Activated naive CD4-positive, alpha-beta T cell treated with Interleukin-2 at 50 U/mL for 16 hours (primary cell): ENCODE data around the gene MAP7.
"Not testable (repeated sequence)": the region's sequence is repeated elsewhere in the genome, so short reads cannot be mapped to it uniquely, and the experiment has no call there.

Experiments used
- DNase-seq: peaks from one replicate; pipeline ENCODE4 v3.0.0-alpha.2; 2020

Gene MAP7

DNA sequence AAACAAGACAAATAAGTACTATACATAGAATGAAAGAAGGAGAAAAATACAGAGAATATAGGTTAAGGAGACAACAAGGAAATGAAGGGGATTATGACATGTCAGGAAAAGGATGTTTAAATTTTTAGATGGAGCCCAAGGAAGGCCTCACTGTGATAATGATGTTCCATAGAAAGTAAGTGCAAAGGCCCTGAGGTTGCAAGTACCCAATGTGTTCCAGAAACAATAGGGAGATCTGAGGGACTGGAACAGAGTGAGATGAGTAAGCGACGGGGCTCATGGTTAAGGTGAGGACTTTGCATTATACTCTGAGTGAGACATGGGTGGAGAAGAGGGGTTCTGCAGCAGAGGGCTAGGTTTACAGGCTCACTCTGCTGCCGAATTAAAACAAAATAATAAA, 137.8 kb downstream of the MAP7 start:
- DNase-seq, result no peak

- DNase-seq, result no peak
Observed at GRCh38 chr6:136411453-136412354, 138.5 kb downstream of the MAP7 start.

GRCh38 chr6:136411025-136411325, 139.2 kb downstream of the MAP7 start:
- no peak for DNase-seq

GRCh38 chr6:136410201-136411024, 139.8 kb downstream of the MAP7 start:
- DNase-seq, result no peak

DNA sequence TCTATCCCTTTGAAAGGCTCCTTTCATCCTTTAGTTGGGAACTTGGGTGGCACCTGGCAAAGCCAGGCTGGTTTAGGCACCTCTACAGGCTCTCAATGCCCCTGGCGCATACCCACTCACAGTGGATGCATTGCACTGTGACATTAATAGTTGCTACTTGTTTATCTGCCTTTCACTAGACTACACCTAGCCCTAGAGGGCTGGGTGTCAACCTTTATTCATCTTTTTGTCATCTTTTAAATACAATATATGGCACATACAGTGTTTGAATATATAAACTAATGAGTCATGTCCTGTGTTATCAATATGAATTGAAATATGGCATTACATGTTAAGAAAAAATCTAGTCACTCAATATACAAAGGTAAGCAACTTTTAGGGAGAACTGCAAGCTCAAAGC, 140.6 kb downstream of the MAP7 start:
- no peak for DNase-seq

DNA sequence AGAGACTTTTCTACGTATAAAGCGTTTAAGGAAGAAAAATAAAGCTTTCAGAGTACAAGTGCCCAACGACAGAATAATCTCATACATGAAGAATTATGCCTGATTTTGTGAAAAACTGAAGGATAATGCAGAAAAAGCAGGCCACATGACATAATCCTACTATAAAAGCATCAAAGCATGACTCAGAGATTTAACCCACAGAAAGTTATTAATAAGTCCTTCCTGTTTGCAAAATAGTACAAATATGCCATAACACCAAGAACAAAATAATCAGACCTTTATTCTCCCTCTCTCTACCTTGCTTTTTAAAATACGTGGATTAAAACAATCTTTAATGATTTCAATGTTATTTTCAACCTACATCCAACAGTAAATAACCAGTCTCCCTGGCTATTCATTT, 142.0 kb downstream of the MAP7 start:
- DNase-seq, result no peak

- DNase-seq, result no peak
Observed at GRCh38 chr6:136405420-136406029, 144.7 kb downstream of the MAP7 start.

DNA sequence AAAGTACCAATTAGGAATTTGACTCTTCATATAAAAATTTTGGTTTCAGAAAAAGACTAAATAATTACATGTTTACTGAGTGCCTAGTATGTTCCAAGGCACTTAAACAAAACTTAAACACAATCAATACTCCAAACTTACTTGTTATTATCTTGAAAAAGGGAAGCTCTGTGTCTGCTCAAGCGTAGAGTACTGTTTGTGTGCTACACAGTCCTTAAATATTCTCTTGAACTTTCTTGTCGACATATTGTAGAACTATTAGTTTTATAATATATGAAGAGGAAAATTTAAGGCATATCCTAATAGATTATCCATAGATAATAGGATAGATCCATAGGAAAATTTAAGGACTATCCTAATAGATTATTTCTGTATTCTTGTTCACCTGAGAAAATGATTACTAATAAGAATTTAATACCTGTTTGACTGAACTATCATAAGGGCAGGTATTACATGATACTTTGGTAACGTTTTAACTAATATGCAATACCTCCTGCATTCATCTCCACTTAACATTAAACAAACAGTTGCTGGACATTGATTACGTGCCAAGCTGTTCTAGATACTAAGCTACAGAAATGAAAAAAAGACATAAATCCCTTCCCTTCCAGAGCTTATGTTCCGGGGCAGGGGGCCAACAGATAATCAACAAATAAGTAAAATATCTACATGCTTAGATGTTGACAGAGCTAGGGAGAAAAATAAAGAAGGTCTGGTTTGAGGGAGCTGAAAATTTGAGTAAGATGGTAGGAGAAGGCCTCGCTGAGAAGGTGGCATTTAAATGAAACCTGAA, 145.4 kb downstream of the MAP7 start:
- DNase-seq, result no peak

- DNase-seq, result no peak
Observed at GRCh38 chr6:136404007-136404406, 146.2 kb downstream of the MAP7 start.

- DNase-seq, result no peak
Observed at GRCh38 chr6:136403110-136403980, 146.9 kb downstream of the MAP7 start.

GRCh38 chr6:136401749-136402148, 148.5 kb downstream of the MAP7 start:
- no peak for DNase-seq

GRCh38 chr6:136401236-136401635, 149.0 kb downstream of the MAP7 start:
- DNase-seq, result not testable (repeated sequence)

DNA sequence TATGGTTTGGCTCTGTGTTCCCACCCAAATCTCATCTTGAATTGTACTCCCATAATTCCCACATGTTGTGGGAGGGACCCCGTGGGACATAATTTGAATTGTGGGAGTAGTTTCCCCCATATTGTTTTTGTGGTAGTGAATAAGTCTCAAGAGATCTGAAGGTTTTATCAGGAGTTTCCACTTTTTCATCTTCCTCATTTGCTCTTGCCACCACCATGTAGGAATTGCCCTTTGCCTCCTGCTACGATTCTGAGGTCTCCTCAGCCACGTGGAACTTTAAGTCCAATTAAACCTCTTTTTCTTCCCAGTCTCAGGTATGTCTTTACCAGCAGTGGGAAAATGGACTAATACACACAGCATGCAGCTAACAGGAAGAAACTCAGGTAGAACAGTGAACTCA, 151.8 kb downstream of the MAP7 start:
- no peak for DNase-seq

DNA sequence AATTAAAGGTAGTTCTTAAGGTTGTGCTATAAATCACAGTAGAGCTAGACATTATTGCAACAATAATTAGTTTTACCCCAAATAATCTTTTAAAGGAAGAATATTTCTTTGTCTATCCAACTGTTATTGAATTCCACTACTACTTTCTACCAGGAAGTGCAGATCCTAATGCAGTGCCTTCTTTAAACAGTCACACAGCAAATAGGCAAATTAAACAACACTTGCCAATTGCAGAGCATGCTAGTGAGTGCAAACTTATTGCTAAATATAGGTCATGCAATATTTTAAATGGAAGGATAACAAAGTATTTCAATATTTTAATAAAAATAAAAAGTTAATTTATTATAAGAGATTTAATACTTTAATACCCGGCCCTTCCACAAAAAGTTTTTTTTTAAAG, 153.3 kb downstream of the MAP7 start:
- DNase-seq, result no peak

- not testable (repeated sequence) for DNase-seq
Observed at GRCh38 chr6:136390959-136391358, 159.3 kb downstream of the MAP7 start.

DNA sequence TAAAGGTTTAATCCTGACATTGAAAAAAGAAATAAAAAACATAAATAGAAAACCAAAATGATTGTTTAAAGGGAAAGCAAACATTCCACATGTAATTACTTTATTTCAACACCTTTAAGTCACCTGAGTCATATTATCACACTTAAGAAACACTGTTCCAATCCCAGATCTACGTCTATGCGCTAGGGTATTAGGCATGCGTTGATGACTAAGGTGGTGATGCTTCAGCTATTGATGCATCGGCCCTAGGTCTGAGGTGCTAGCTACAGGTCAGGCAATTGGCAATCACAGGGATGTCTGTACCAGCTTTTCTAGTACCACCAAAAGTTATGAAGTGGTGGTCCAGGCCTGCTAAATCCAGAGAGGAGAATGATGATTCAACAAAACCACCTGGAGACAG, 162.9 kb downstream of the MAP7 start:
- DNase-seq, result no peak

GRCh38 chr6:136383268-136383937, 166.8 kb downstream of the MAP7 start:
- DNase-seq, result no peak

DNA sequence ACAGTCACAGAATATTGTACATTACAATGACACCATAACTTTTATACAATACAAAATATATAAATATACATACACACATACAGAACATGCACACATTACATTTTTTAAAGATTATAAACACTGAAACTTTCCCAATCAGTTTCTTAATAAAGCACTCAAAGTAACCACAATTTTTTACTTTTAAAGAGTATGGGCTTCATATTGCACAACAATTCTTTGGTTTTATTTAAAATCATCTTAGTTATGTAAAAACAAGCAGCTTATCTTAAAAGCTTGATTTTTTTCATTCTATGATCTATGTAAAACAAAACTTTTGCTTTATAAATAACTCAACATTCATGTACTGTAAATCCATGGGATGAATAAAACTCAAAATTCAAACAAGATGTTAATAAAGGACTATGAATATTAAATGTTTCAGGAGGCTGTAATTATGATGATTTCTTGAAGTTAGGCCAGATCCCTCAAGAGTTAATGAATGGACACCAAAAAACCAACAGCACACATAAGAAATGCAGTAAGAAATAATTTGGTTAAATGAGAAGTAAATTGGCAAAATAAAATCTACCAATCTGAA, 167.5 kb downstream of the MAP7 start:
- DNase-seq, result no peak

DNA sequence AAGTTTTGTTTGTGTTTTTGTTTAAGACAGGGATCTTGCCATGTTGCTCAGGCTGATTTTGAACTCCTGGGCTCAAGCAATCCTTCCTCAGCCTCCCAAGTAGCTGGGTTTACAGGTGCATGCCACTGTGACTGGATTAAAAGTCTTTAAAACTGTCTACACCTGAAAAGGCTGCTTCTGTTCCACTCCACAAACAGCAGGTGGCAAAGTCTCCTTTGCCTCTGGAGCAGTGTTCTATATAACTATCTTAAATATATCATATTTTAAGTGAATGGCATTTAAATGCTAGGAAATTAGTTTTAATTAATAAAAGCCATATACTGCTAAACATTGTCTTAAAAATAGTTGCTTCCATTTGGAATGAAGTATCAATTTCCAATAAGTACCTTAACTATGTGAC, 171.3 kb downstream of the MAP7 start:
- no peak for DNase-seq

DNA sequence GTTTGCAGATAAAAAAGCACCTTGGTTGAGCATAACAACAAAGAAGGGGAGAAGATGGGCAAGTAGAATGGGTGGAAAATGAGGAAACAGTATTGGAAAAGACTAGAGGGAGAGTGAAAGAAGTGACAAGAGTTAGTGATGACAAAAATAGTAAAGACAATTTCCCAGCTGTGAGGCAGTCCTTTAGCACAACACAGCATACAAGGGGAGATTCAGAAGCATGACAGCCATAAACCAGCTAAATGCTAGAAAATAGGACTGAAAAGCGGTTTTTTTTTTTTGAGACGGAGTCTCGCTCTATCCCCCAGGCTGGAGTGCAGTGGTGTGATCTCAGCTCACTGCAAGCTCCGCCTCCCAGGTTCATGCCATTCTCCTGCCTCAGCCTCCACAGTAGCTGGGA, 174.4 kb downstream of the MAP7 start:
- not testable (repeated sequence) for DNase-seq

GRCh38 chr6:136371959-136372358, 178.3 kb downstream of the MAP7 start:
- DNase-seq, result no peak
